Prostate gland (tissue), 2 donors: ENCODE measurements around the gene CABP2.

Experiments used
- POLR2A ChIP-seq: fragments of 450-650 bp; IDR thresholded peaks from one replicate; pipeline ENCODE4 v1.6.1; 2016; ENCODE audit warnings: antibody characterized with exemption, mild to moderate bottlenecking
- POLR2AphosphoS5 ChIP-seq: sonication (generic); formaldehyde crosslinking; IDR thresholded peaks from one replicate; pipeline ENCODE4 v1.6.1; 2017; ENCODE audit warnings: antibody characterized with exemption
- TF ChIP-seq, protein P1 (sequence below), 4 experiments: fragments of 200-600 bp in 2 of 4; fragments of 450-650 bp in 2 of 4; sonication (generic) in 2 of 4; IDR thresholded peaks; 1 replicate in 3 of 4; 2 replicates in 1 of 4; pipeline ENCODE4 v1.5.1; 2016 to 2019; ENCODE audit warnings: antibody characterized with exemption in 4 of 4, mild to moderate bottlenecking in 2 of 4, moderate library complexity in 2 of 4

DNA sequence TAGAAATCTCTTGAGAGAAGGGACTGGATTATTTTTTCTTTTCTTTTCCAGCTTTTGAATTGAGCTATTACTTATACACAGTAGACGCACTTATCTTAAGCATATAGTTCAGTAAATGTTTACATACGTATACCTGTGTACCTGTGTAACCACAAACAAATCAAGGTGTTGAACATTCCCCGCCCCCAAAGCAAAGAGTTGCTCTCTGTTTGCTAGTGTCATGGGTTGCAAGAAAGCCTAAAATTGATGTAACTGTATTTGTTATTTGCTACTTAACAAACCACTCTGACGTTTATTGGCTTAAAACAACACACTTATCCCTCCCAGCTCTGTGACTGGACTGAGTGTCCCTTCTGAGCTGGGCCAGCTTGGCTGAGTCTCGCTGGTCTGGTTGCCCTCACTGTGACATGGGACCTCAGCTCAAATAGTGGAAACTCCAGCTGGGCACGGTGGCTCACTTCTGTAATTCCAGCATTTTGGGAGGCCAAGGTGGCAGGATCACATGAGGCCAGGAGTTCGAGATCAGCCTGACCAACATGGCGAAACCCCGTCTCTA, 25.4 kb upstream of the CABP2 start:
- TF ChIP-seq, protein P1, sequence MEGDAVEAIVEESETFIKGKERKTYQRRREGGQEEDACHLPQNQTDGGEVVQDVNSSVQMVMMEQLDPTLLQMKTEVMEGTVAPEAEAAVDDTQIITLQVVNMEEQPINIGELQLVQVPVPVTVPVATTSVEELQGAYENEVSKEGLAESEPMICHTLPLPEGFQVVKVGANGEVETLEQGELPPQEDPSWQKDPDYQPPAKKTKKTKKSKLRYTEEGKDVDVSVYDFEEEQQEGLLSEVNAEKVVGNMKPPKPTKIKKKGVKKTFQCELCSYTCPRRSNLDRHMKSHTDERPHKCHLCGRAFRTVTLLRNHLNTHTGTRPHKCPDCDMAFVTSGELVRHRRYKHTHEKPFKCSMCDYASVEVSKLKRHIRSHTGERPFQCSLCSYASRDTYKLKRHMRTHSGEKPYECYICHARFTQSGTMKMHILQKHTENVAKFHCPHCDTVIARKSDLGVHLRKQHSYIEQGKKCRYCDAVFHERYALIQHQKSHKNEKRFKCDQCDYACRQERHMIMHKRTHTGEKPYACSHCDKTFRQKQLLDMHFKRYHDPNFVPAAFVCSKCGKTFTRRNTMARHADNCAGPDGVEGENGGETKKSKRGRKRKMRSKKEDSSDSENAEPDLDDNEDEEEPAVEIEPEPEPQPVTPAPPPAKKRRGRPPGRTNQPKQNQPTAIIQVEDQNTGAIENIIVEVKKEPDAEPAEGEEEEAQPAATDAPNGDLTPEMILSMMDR (IDR thresholded peaks at IDR 0.05) = no peak
- no peak for TF ChIP-seq POLR2A
- TF ChIP-seq POLR2AphosphoS5 = no peak
